NT2/D1 (cell line): ENCODE measurements around the gene CHEK2.

Source experiments
- DNase-seq: peaks from one replicate; pipeline ENCODE4 v3.0.0-alpha.2; 2011; ENCODE audit warnings: low read depth, low spot score
- H3K27me3 ChIP-seq: 2 replicates; pipeline ENCODE4 v1.6.0; 2011; ENCODE audit warnings: mild to moderate bottlenecking; ENCODE audit not compliant: insufficient read length, insufficient read depth
- H3K36me3 ChIP-seq: 2 replicates; pipeline ENCODE4 v1.6.1; 2011; ENCODE audit warnings: mild to moderate bottlenecking, low read length, mixed read lengths; ENCODE audit not compliant: insufficient read depth, insufficient read length
- H3K4me1 ChIP-seq: 2 replicates; pipeline ENCODE4 v1.5.1; 2011; ENCODE audit not compliant: insufficient read depth, insufficient read length
- H3K4me3 ChIP-seq: 2 replicates; pipeline ENCODE4 v1.5.1; 2011; ENCODE audit warnings: low read depth; ENCODE audit not compliant: insufficient read length
- H3K9ac ChIP-seq: 2 replicates; pipeline ENCODE4 v1.6.0; 2011; ENCODE audit warnings: low read depth; ENCODE audit not compliant: insufficient read length
- H3K9me3 ChIP-seq: 2 replicates; pipeline ENCODE4 v1.5.1; 2011; ENCODE audit warnings: mild to moderate bottlenecking, low read length; ENCODE audit not compliant: insufficient read depth
- SUZ12 ChIP-seq: IDR thresholded peaks from 2 replicates; pipeline ENCODE4 v1.6.1; 2011; ENCODE audit not compliant: insufficient read length, insufficient read depth; ENCODE audit errors: extremely low read depth
- YY1 ChIP-seq: IDR thresholded peaks from 2 replicates; pipeline ENCODE4 v1.6.1; 2011; ENCODE audit not compliant: insufficient read length, insufficient read depth
- ZNF274 ChIP-seq: IDR thresholded peaks from 2 replicates; pipeline ENCODE4 v1.6.1; 2011; ENCODE audit warnings: mild to moderate bottlenecking, low read depth, low read length

Gene CHEK2

DNA sequence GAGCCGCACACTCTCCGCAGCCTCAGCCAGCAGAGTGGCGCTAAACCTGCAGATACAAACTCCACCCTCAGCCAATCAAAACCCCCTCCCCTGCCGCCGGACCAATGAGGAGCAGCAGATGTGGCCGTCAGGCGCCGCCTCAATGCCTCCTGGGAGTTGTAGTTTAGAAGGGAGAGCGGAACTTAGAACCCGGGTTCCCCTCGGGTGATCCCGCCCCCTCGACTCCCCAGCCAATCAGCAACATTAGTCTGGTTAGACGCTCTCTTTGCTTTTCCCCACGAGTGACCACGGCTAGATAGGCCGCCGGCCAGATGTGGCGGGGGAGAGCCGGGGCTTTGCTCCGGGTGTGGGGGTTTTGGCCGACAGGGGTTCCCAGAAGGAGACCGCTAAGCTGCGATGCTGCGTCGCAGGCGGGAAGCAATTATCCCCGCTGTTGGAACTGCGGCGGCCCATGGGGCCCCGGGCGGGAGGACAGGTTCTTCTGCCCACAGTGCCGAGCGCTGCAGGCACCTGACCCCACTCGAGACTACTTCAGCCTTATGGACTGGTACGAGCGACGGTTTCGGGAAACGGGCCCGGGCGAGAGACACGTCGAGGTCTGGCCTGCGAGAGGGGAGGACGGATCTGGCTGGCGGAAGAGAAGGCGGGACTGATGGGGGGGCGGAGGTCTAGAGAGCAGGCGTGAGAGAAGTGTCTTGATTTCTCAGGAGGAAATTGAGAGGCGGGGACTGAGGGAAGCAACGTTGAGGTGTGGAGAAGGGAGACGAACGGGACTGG is at the start of gene CHEK2, which contains the start of gene HSCB:
TSS of gene CHEK2 (minus strand) at position 36 of the 777 bp plus-strand sequence. CDS start 7,099 bp downstream, outside the sequence.
TSS of gene HSCB (plus strand) at position 255 of the 777 bp plus-strand sequence. CDS start at position 312, 57 bp downstream.
- peak within 1 kb of the TSS; percentile 75 for H3K4me3 ChIP-seq
- TF ChIP-seq ZNF274 = no peak
- no peak for TF ChIP-seq YY1
- no peak for TF ChIP-seq SUZ12
- no peaks in the 10 kb centered on the region for H3K9me3 ChIP-seq
- H3K27me3 ChIP-seq = no peaks in the 10 kb centered on the region
- peaks cover 31% of the 10 kb centered on the region for H3K36me3 ChIP-seq
- H3K9ac ChIP-seq = peak within 1 kb of the TSS; percentile 85
- no peaks in the 10 kb centered on the region for H3K4me1 ChIP-seq
- DNase-seq = peak; percentile 95

DNA sequence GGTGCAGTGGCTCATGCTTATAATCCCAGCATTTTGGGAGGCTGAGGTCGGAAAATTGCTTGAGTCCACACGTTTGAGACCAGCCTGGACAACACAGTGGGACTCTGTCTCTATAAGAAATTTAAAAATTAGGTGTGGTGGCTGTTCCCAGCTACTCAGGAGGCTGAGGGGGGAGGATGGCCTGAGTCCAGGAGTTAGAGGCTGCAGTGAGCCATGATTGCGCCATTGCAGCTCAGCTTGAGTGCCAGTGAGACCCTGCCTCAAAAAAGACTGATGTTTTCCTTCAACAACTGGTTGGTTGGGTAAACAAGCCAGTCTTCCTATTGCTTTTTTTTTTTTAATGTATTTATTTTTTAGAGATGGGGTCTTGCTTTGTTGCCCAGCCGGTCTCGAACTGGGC is 49.5 kb upstream of the CHEK2 start:
- no peaks in the 10 kb centered on the region for H3K27me3 ChIP-seq
- no peak overlapping the region for H3K4me3 ChIP-seq
- H3K36me3 ChIP-seq = peaks cover 50% of the 10 kb centered on the region
- no peaks in the 10 kb centered on the region for H3K9me3 ChIP-seq
- no peak for TF ChIP-seq YY1
- no peak for TF ChIP-seq ZNF274
- no peak for TF ChIP-seq SUZ12
- H3K4me1 ChIP-seq = no peaks in the 10 kb centered on the region
- H3K9ac ChIP-seq = no peak overlapping the region
- DNase-seq = no peak

DNA sequence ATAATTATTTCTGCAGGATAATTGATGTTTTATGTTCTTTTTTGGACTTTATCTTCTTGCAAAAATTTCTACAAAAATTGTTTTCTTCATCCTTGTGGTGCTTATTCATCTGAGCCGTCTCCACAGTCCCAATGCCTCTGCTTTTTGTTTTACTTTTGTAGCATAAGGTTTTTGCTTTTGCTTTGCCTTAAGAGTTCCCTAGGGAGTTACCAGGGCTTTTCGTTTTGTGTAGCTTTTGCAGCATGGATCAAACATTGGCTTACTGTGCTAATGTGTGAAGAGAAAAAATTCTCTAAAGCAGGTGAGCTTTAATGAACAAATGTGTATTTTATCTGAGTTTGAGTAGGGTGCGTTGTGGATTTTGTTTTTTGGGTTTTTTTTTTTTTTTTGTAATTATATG is 47.0 kb upstream of the CHEK2 start:
- DNase-seq = no peak
- H3K36me3 ChIP-seq = peaks cover 52% of the 10 kb centered on the region
- H3K4me1 ChIP-seq = no peaks in the 10 kb centered on the region
- TF ChIP-seq ZNF274 (no peak), SUZ12 (no peak), YY1 (no peak)
- no peak overlapping the region for H3K4me3 ChIP-seq
- no peaks in the 10 kb centered on the region for H3K9me3 ChIP-seq
- no peak overlapping the region for H3K9ac ChIP-seq
- no peaks in the 10 kb centered on the region for H3K27me3 ChIP-seq

DNA sequence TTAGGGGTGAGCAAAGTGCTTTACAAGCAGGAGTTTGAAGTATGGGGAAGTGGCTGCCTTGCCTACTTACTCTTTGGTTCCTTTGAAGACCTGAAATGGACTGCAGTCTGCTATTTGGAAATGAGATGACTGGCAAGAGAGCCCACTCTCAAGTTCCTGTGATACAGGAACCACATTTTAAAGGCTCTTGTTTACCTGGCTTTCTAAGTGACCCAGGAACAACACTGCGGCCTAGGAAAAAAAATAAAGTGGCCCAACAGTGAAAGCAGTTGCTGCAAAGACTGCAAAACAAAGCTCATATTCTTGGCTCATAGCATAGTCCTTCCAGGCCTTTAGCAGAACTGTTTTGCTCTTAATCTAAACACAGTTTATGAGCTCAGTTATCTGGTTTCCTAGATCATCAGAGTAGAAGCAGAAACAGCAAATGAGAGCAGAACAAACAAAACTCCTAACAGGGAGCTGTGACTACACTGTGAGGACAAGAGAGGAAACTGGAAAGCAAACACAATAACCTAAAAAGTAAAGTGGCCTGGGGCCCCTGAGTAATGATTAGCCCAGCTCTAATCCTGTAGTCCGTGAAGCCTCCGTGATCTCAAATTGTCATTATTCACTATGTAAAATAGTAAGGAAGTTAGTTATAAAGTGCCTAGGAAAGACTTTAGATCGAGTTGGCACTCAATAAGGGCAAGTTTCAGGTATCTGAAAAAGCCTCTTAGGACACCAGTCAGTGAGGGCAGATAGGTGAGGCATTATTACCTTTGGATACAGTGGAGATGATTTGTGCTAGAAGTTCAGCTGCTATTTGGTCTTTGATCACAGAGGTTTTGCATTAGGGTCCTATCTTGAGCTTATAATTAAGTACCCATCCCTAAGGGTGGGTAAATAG is 42.4 kb upstream of the CHEK2 start:
- H3K36me3 ChIP-seq = peaks cover 82% of the 10 kb centered on the region
- DNase-seq = no peak
- no peak overlapping the region for H3K4me3 ChIP-seq
- H3K27me3 ChIP-seq = no peaks in the 10 kb centered on the region
- TF ChIP-seq SUZ12 (no peak), ZNF274 (no peak), YY1 (no peak)
- no peaks in the 10 kb centered on the region for H3K9me3 ChIP-seq
- H3K9ac ChIP-seq = no peak overlapping the region
- no peaks in the 10 kb centered on the region for H3K4me1 ChIP-seq

DNA sequence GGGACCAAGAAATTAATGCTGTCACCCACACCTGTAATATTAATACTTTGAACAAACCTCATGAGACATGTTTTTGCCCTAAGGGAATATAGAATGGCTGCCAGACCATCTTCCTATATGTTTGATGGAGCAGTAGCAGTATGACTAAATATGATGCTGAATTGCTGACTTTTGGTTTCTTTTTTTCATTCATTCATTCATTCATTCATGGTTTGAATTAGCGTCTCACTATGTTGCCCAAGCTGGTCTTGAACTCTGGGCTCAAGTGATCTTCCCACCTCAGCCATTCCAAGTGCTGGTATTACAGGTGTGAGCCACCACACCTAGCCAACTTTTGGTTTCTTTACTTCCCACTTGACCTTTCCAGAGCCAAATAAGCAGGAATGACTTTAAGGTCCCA is 38.7 kb upstream of the CHEK2 start:
- H3K36me3 ChIP-seq = peaks cover 80% of the 10 kb centered on the region
- H3K9ac ChIP-seq = no peak overlapping the region

DNA sequence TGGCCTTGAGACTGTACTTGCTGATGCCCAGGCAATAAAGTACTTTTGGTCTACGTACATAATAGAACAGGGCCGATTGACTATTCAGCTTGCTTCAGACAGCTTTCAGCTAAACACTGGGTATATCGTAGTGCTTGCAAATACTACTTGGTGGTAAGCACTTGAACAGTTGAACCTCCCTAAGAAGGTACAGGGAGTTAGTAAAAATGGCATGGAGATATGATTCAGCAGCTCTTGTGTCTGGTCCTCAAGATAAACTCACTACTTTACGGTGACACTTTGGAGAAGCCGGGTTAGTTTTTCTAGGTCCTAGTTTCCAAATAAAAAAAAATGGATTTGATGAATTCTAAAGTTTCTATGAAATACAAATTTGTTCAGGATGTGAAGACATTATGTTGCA is 38.2 kb upstream of the CHEK2 start:
- no peak for DNase-seq
- H3K4me1 ChIP-seq = no peaks in the 10 kb centered on the region
- H3K4me3 ChIP-seq = no peak overlapping the region
- no peaks in the 10 kb centered on the region for H3K9me3 ChIP-seq
- peaks cover 80% of the 10 kb centered on the region for H3K36me3 ChIP-seq
- H3K9ac ChIP-seq = no peak overlapping the region
- TF ChIP-seq ZNF274 (no peak), YY1 (no peak), SUZ12 (no peak)
- no peaks in the 10 kb centered on the region for H3K27me3 ChIP-seq

More for the DNA sequence above, 38.7 kb upstream of the CHEK2 start:
- no peak overlapping the region for H3K4me3 ChIP-seq
- H3K27me3 ChIP-seq = no peaks in the 10 kb centered on the region
- no peak for DNase-seq
- H3K9me3 ChIP-seq = no peaks in the 10 kb centered on the region
- H3K4me1 ChIP-seq = no peaks in the 10 kb centered on the region
- TF ChIP-seq YY1 = no peak
- no peak for TF ChIP-seq ZNF274
- TF ChIP-seq SUZ12 = no peak

DNA sequence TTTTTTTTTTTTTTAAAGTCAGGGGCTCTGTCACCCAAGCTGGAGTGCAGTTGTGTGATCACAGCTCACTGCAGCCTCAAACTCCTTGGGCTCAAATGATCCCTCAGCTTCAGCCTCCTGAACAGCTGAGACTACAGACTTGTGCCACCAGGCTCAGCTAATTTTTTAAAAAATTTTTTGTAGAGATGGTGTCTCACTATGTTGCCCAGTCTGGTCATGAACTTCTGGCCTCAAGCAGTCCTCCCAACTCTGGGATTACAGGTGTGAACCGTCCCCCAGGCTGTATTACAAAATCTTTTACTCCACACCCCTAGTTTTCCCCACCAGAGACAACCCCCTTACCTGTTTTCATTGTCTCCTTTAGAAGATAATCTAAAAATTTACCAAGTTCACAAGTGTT is 32.8 kb upstream of the CHEK2 start:
- no peak overlapping the region for H3K4me3 ChIP-seq
- no peak for DNase-seq
- H3K27me3 ChIP-seq = no peaks in the 10 kb centered on the region
- no peaks in the 10 kb centered on the region for H3K9me3 ChIP-seq
- H3K4me1 ChIP-seq = no peaks in the 10 kb centered on the region
- TF ChIP-seq ZNF274 (no peak), YY1 (no peak), SUZ12 (no peak)
- no peak overlapping the region for H3K9ac ChIP-seq
- H3K36me3 ChIP-seq = peaks cover 43% of the 10 kb centered on the region
